RWPE1 (cell line): ENCODE measurements around the gene THEM4.

Experiments used
- CTCF ChIA-PET: fragments of 350-600 bp; sonication (Branson Sonifier 250); formaldehyde crosslinking; extraction: SDS; loops from one replicate; lab custom pipeline; 2021; lab: Yijun Ruan, JAX
- POLR2A ChIA-PET: fragments of 400-600 bp; formaldehyde crosslinking; extraction: SDS; loops from one replicate; lab custom pipeline; 2020; ENCODE audit warnings: antibody characterized with exemption; ENCODE audit not compliant: low non-redundant PET; lab: Yijun Ruan, JAX
- DNase-seq: peaks from one replicate; pipeline ENCODE4 v3.0.0; 2012; ENCODE audit warnings: low spot score
- H3K27ac ChIP-seq: fragments of 450-650 bp; 2 replicates; pipeline ENCODE4 v1.5.1; 2017
- TF ChIP-seq, protein P1 (sequence below): fragments of 450-650 bp; conservative IDR thresholded peaks from 2 replicates; pipeline ENCODE4 v1.5.1; 2017; ENCODE audit warnings: low read depth, mild to moderate bottlenecking

The THEM4 gene

DNA sequence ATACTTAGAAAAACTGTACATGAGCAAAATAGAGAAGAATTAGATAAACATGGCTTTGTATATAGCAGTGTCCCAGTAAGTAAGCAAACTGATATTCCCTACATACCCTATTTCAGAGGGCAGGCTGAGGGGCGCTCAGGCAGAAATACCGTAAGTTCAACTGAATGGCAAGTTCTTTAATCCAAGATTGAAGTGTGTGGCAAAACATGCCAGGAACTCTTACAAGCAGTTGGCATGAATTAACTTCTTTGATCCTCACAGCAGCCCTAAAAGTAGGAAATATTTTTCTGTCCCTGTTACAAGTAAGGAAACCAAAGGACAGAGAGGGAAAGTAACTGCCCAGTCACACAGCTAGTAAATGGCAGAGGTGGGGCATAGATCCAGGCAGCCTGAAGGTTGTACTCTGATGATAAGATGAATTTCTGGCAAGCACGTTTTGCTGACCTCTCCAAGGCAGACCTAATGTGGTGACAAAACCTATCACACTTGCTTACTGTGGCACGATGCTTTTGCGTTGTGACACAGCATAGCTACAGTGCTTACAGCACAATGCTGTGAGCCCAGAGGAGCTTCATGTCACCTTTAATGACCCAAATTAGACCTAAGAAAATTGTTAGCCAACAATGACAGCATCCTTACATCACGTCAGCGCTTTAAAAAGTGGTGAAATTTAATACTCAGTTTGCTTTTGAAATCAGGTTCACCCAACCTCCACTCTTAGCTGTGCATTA lies 35.0 kb upstream of the THEM4 start:
- POLR2A ChIA-PET, result no interaction called here
- DNase-seq, result no peak
- TF ChIP-seq, protein P1, sequence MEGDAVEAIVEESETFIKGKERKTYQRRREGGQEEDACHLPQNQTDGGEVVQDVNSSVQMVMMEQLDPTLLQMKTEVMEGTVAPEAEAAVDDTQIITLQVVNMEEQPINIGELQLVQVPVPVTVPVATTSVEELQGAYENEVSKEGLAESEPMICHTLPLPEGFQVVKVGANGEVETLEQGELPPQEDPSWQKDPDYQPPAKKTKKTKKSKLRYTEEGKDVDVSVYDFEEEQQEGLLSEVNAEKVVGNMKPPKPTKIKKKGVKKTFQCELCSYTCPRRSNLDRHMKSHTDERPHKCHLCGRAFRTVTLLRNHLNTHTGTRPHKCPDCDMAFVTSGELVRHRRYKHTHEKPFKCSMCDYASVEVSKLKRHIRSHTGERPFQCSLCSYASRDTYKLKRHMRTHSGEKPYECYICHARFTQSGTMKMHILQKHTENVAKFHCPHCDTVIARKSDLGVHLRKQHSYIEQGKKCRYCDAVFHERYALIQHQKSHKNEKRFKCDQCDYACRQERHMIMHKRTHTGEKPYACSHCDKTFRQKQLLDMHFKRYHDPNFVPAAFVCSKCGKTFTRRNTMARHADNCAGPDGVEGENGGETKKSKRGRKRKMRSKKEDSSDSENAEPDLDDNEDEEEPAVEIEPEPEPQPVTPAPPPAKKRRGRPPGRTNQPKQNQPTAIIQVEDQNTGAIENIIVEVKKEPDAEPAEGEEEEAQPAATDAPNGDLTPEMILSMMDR, result no peak
- peak overlapping the region; percentile 76 for H3K27ac ChIP-seq
- CTCF ChIA-PET, result no interaction called here

DNA sequence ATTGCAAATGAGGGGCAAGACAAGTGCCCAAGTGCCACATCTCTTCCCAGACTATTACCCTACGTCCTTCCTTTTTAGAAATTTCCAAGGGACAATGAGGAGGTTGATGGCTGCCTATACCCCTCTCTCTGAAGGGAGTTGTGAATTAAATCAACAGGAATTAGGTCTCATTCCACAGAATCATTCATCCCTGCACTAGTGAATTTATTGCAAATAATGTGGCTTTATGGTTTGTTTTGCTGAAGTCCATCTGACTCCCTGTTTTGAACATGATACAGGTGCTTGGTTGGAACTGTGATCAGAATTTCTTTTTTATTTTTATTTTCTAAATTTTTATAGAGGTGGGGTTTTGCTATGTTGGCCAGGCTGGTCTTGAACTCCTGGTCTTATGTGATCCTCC lies 34.3 kb upstream of the THEM4 start:
- DNase-seq, result no peak
- H3K27ac ChIP-seq, result no peak overlapping the region
- POLR2A ChIA-PET, result no interaction called here
- TF ChIP-seq, protein P1, result no peak
- CTCF ChIA-PET, result no interaction called here

DNA sequence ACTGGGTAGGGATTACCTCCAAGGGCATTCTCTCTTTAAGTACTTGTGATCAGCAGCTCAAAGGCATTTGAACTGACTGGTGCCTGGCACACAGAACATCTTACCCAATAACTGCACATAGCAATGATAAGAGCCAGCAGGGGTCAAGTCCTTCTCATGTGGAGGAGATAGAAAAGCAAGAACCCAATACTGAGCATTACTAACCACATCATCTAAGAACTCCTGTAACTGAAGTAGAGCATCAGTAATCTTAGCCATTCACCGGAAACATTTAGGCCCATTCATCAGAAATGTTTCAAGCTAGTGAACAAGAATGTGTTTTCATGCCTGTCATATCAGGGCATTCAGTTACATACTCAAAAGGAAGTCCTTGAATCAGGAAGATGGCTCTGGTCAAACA lies 33.6 kb upstream of the THEM4 start:
- no peak overlapping the region for H3K27ac ChIP-seq
- DNase-seq, result no peak
- TF ChIP-seq, protein P1, result no peak
- POLR2A ChIA-PET, result no interaction called here
- CTCF ChIA-PET, result no interaction called here

DNA sequence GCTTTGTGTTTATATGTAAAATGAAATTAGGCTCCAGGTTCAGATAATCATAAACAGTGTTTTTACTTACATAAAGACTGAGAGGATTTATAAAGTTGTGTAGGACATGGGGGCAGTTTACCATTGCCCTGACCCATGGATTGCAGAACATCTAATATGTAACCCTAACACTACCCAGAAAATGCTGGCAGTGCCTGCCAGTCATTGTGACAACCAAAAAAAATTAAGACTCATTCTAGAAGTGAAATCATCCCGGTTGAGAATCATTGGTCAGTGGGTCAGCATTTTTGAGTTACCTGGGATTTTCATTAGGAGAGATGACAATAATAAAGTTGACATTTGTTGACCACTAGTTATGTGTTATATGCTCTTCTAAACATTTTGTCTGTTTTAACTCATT lies 31.2 kb upstream of the THEM4 start:
- TF ChIP-seq, protein P1, result no peak
- DNase-seq, result no peak
- ChIA-PET CTCF (interaction anchor here (0.6 to 0.7 kb wide), 2 partner anchors 29 to 245 kb away, joined by 3 read pairs; no protein-coding TSS in a partner anchor), POLR2A (no interaction called here)
- H3K27ac ChIP-seq, result no peak overlapping the region

DNA sequence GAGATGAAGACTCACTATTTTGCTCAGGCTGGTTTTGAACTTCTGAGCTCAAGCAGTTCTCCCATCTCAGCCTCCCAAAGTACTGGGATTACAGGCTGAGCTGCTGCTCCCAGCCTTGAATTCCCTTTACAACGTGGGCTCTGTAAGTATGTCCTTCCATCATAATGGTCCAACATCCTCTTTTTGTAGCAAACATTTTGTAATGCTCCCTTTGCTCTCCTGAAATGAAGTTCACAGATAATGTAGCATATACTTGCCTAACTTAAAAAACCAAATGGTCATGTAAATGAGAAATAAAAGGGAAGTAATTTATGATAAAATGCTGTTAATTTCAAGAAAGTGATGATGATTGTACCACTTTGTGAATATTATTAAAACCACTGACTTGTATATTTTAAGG lies 30.5 kb upstream of the THEM4 start:
- POLR2A ChIA-PET, result no interaction called here
- H3K27ac ChIP-seq, result no peak overlapping the region
- TF ChIP-seq, protein P1, result no peak
- no peak for DNase-seq
- CTCF ChIA-PET, result interaction anchor here (0.6 kb wide), 1 partner anchor 209 kb away, joined by 3 read pairs; no protein-coding TSS in a partner anchor

DNA sequence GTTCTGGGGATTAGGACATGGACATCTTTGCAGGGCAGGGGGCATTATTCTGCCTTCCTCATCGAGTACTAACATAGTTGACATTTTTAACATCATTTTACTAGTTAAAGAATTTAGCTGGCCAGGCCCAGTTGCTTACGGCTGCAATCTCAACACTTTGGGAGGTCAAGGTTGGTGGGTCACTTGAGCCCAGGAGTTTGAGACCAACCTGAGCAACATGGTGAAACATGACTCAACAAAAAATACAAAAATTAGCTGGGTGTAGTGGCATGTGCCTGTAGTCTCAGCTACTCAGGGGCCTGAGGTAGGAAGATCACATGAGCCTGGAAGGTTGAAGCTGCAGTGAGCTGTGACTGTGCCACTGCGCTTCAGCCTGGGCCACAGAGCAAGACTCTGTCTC lies 29.8 kb upstream of the THEM4 start:
- POLR2A ChIA-PET, result no interaction called here
- no peak overlapping the region for H3K27ac ChIP-seq

More for the DNA sequence above, 29.8 kb upstream of the THEM4 start:
- CTCF ChIA-PET, result no interaction called here
- DNase-seq, result no peak
- TF ChIP-seq, protein P1, result no peak
